ENCODE measurements around the gene SF3A1.
"Not testable (repeated sequence)": the region's sequence is repeated elsewhere in the genome, so short reads cannot be mapped to it uniquely, and the experiment has no call there.

Gene SF3A1

GRCh38 chr22:30356449-30357235 lies at the start of gene SF3A1, which contains the start of gene CCDC157:
Gene SF3A1, minus strand, starts transcription at chr22:30356894. Its CDS starts 102 bp downstream, at chr22:30356792.
Gene CCDC157, plus strand, starts transcription at chr22:30357007. Its CDS starts 8,994 bp downstream, at chr22:30366001.
- Histone ChIP-seq H3K27me3 (ENCODE audit: control insufficient read depth in 1 of 2, insufficient read depth in 2 of 2, low read length in 2 of 2) (no peaks in the 10 kb centered on the region), H3K4me3 (ENCODE audit: low read depth in 1 of 2, low read length in 2 of 2) (peak within 1 kb of the TSS; percentile 35 to 77), H3K9me3 (ENCODE audit: low read length) (no peaks in the 10 kb centered on the region), H3K27ac (ENCODE audit: low read depth, low read length) (peak within 1 kb of the TSS; percentile 83), H3K36me3 (ENCODE audit: insufficient read depth, low read length) (peaks cover 15% of the 10 kb centered on the region), H3K4me1 (ENCODE audit: insufficient read depth, low read length) (peaks cover 29% of the 10 kb centered on the region), H3K9ac (ENCODE audit: low read length) (peak within 1 kb of the TSS; percentile 78)

GRCh38 chr22:30406400-30406799 lies 49.7 kb upstream of the SF3A1 start:
- Histone ChIP-seq H3K27me3 (ENCODE audit: control insufficient read depth in 1 of 2, insufficient read depth in 2 of 2, low read length in 2 of 2) (no peaks in the 10 kb centered on the region), H3K36me3 (ENCODE audit: insufficient read depth, low read length) (peaks cover 26% of the 10 kb centered on the region), H3K27ac (ENCODE audit: low read depth, low read length) (no peak overlapping the region), H3K4me1 (ENCODE audit: insufficient read depth, low read length) (no peaks in the 10 kb centered on the region), H3K4me3 (ENCODE audit: low read depth in 1 of 2, low read length in 2 of 2) (no peak overlapping the region), H3K9me3 (ENCODE audit: low read length) (no peaks in the 10 kb centered on the region), H3K9ac (ENCODE audit: low read length) (no peak overlapping the region)

- no peak overlapping the region for H3K4me3 ChIP-seq (ENCODE audit: low read depth in 1 of 2, low read length in 2 of 2)
- no peak overlapping the region for H3K27ac ChIP-seq (ENCODE audit: low read depth, low read length)
- no peaks in the 10 kb centered on the region for H3K27me3 ChIP-seq (ENCODE audit: control insufficient read depth in 1 of 2, insufficient read depth in 2 of 2, low read length in 2 of 2)
- peaks cover 26% of the 10 kb centered on the region for H3K36me3 ChIP-seq (ENCODE audit: insufficient read depth, low read length)
- no peaks in the 10 kb centered on the region for H3K4me1 ChIP-seq (ENCODE audit: insufficient read depth, low read length)
- H3K9me3 ChIP-seq (ENCODE audit: low read length): no peaks in the 10 kb centered on the region
- H3K9ac ChIP-seq (ENCODE audit: low read length): no peak overlapping the region
Measured at GRCh38 chr22:30405731-30406130, 49.0 kb upstream of the SF3A1 start.

- H3K27ac ChIP-seq (ENCODE audit: low read depth, low read length): no peak overlapping the region
- H3K4me1 ChIP-seq (ENCODE audit: insufficient read depth, low read length): no peaks in the 10 kb centered on the region
Measured at GRCh38 chr22:30404307-30404706, 47.6 kb upstream of the SF3A1 start.

GRCh38 chr22:30402766-30403104 lies 46.0 kb upstream of the SF3A1 start:
- H3K27me3 ChIP-seq (ENCODE audit: control insufficient read depth in 1 of 2, insufficient read depth in 2 of 2, low read length in 2 of 2); H3K27ac ChIP-seq (ENCODE audit: low read depth, low read length); H3K9ac ChIP-seq (ENCODE audit: low read length); H3K4me1 ChIP-seq (ENCODE audit: insufficient read depth, low read length); H3K4me3 ChIP-seq (ENCODE audit: low read depth in 1 of 2, low read length in 2 of 2); H3K36me3 ChIP-seq (ENCODE audit: insufficient read depth, low read length); H3K9me3 ChIP-seq (ENCODE audit: low read length): not testable (repeated sequence)

More at GRCh38 chr22:30404307-30404706, 47.6 kb upstream of the SF3A1 start:
- H3K9me3 ChIP-seq (ENCODE audit: low read length): no peaks in the 10 kb centered on the region
- H3K36me3 ChIP-seq (ENCODE audit: insufficient read depth, low read length): peaks cover 22% of the 10 kb centered on the region
- no peak overlapping the region for H3K4me3 ChIP-seq (ENCODE audit: low read depth in 1 of 2, low read length in 2 of 2)
- H3K9ac ChIP-seq (ENCODE audit: low read length): no peak overlapping the region
- H3K27me3 ChIP-seq (ENCODE audit: control insufficient read depth in 1 of 2, insufficient read depth in 2 of 2, low read length in 2 of 2): no peaks in the 10 kb centered on the region

- Histone ChIP-seq H3K4me1 (ENCODE audit: insufficient read depth, low read length) (peaks cover 9% of the 10 kb centered on the region), H3K36me3 (ENCODE audit: insufficient read depth, low read length) (peaks cover 6% of the 10 kb centered on the region), H3K27me3 (ENCODE audit: control insufficient read depth in 1 of 2, insufficient read depth in 2 of 2, low read length in 2 of 2) (no peaks in the 10 kb centered on the region), H3K27ac (ENCODE audit: low read depth, low read length) (no peak overlapping the region), H3K9ac (ENCODE audit: low read length) (no peak overlapping the region), H3K4me3 (ENCODE audit: low read depth in 1 of 2, low read length in 2 of 2) (no peak overlapping the region), H3K9me3 (ENCODE audit: low read length) (no peaks in the 10 kb centered on the region)
Measured at GRCh38 chr22:30402028-30402765, 45.5 kb upstream of the SF3A1 start.

GRCh38 chr22:30401024-30401423 lies 44.3 kb upstream of the SF3A1 start:
- H3K27ac ChIP-seq (ENCODE audit: low read depth, low read length); H3K9ac ChIP-seq (ENCODE audit: low read length); H3K27me3 ChIP-seq (ENCODE audit: control insufficient read depth in 1 of 2, insufficient read depth in 2 of 2, low read length in 2 of 2); H3K4me3 ChIP-seq (ENCODE audit: low read depth in 1 of 2, low read length in 2 of 2); H3K9me3 ChIP-seq (ENCODE audit: low read length); H3K36me3 ChIP-seq (ENCODE audit: insufficient read depth, low read length): not testable (repeated sequence)
- H3K4me1 ChIP-seq (ENCODE audit: insufficient read depth, low read length): peaks cover 15% of the 10 kb centered on the region

- Histone ChIP-seq H3K27ac (ENCODE audit: low read depth, low read length) (no peak overlapping the region), H3K4me1 (ENCODE audit: insufficient read depth, low read length) (peaks cover 15% of the 10 kb centered on the region), H3K9ac (ENCODE audit: low read length) (no peak overlapping the region), H3K36me3 (ENCODE audit: insufficient read depth, low read length) (no peaks in the 10 kb centered on the region), H3K9me3 (ENCODE audit: low read length) (no peaks in the 10 kb centered on the region), H3K27me3 (ENCODE audit: control insufficient read depth in 1 of 2, insufficient read depth in 2 of 2, low read length in 2 of 2) (peaks cover 0 to 5% of the 10 kb centered on the region in 2 donors), H3K4me3 (ENCODE audit: low read depth in 1 of 2, low read length in 2 of 2) (no peak overlapping the region)
Measured at GRCh38 chr22:30400159-30400558, 43.5 kb upstream of the SF3A1 start.

- H3K4me1 ChIP-seq (ENCODE audit: insufficient read depth, low read length): peaks cover 15% of the 10 kb centered on the region
- no peak overlapping the region for H3K27ac ChIP-seq (ENCODE audit: low read depth, low read length)
- H3K9me3 ChIP-seq (ENCODE audit: low read length): no peaks in the 10 kb centered on the region
- no peak overlapping the region for H3K9ac ChIP-seq (ENCODE audit: low read length)
- H3K36me3 ChIP-seq (ENCODE audit: insufficient read depth, low read length): no peaks in the 10 kb centered on the region
- peaks cover 0 to 5% of the 10 kb centered on the region in 2 donors for H3K27me3 ChIP-seq (ENCODE audit: control insufficient read depth in 1 of 2, insufficient read depth in 2 of 2, low read length in 2 of 2)
- H3K4me3 ChIP-seq (ENCODE audit: low read depth in 1 of 2, low read length in 2 of 2): no peak overlapping the region
Measured at GRCh38 chr22:30399718-30400117, 43.0 kb upstream of the SF3A1 start.

GRCh38 chr22:30398685-30399680 lies 42.3 kb upstream of the SF3A1 start:
- no peak overlapping the region for H3K27ac ChIP-seq (ENCODE audit: low read depth, low read length)
- H3K4me1 ChIP-seq (ENCODE audit: insufficient read depth, low read length): peaks cover 15% of the 10 kb centered on the region
- H3K4me3 ChIP-seq (ENCODE audit: low read depth in 1 of 2, low read length in 2 of 2): no peak overlapping the region
- peaks cover 0 to 5% of the 10 kb centered on the region in 2 donors for H3K27me3 ChIP-seq (ENCODE audit: control insufficient read depth in 1 of 2, insufficient read depth in 2 of 2, low read length in 2 of 2)
- no peaks in the 10 kb centered on the region for H3K9me3 ChIP-seq (ENCODE audit: low read length)
- H3K9ac ChIP-seq (ENCODE audit: low read length): no peak overlapping the region
- H3K36me3 ChIP-seq (ENCODE audit: insufficient read depth, low read length): no peaks in the 10 kb centered on the region

Data from muscle layer of colon (tissue), 2 donors.